WTC11 (cell line): ENCODE data around the gene IL12RB1. TPM values are rescaled to one million over a fixed set of nuclear protein-coding genes. Genes with fewer than 3 reads are reported as not detected.

Experiments
- AFF4 ChIP-seq: sonication (generic); formaldehyde crosslinking; IDR thresholded peaks from 2 replicates; pipeline ENCODE4 v1.8.1; 2023; ENCODE audit warnings: mild to moderate bottlenecking, missing genetic modification reagents, borderline replicate concordance
- ATF2 ChIP-seq: sonication (generic); formaldehyde crosslinking; IDR thresholded peaks from 2 replicates; pipeline ENCODE4 v1.8.1; 2022; ENCODE audit warnings: low read depth, missing genetic modification reagents, borderline replicate concordance
- ATF6 ChIP-seq: sonication (generic); formaldehyde crosslinking; IDR thresholded peaks from 2 replicates; pipeline ENCODE4 v1.8.1; 2023; ENCODE audit warnings: mild to moderate bottlenecking, missing genetic modification reagents
- CREM ChIP-seq: sonication (generic); formaldehyde crosslinking; IDR thresholded peaks from 2 replicates; pipeline ENCODE4 v1.8.1; 2022; ENCODE audit warnings: mild to moderate bottlenecking, missing genetic modification reagents, moderate library complexity
- E2F4 ChIP-seq: sonication (generic); formaldehyde crosslinking; IDR thresholded peaks from 2 replicates; pipeline ENCODE4 v1.8.1; 2022; ENCODE audit warnings: low read depth, mild to moderate bottlenecking, moderate library complexity, missing genetic modification reagents, borderline replicate concordance
- ETV6 ChIP-seq: sonication (generic); formaldehyde crosslinking; IDR thresholded peaks from 2 replicates; pipeline ENCODE4 v1.8.1; 2022; ENCODE audit warnings: mild to moderate bottlenecking, missing genetic modification reagents
- MXD4 ChIP-seq: fragments of 250-450 bp; sonication (Bioruptor Pico); IDR thresholded peaks from 2 replicates; pipeline ENCODE4 v1.8.0; 2021; ENCODE audit warnings: mild to moderate bottlenecking, moderate library complexity, borderline replicate concordance
- NFYB ChIP-seq: sonication (generic); formaldehyde crosslinking; conservative IDR thresholded peaks from 2 replicates; pipeline ENCODE4 v1.8.0; 2022; ENCODE audit warnings: low read depth, missing genetic modification reagents
- NR3C1 ChIP-seq: sonication (generic); formaldehyde crosslinking; conservative IDR thresholded peaks from 2 replicates; pipeline ENCODE4 v1.8.1; 2023; ENCODE audit warnings: low read depth, mild to moderate bottlenecking, missing genetic modification reagents
- PREB ChIP-seq: sonication (generic); formaldehyde crosslinking; IDR thresholded peaks from 2 replicates; pipeline ENCODE4 v1.8.1; 2022; ENCODE audit warnings: mild to moderate bottlenecking, missing genetic modification reagents, moderate library complexity, borderline replicate concordance
- SMAD3 ChIP-seq: sonication (generic); formaldehyde crosslinking; IDR thresholded peaks from 2 replicates; pipeline ENCODE4 v1.8.0; 2022; ENCODE audit warnings: missing genetic modification reagents, mild to moderate bottlenecking, borderline replicate concordance
- TCF7 ChIP-seq: sonication (generic); formaldehyde crosslinking; IDR thresholded peaks from 2 replicates; pipeline ENCODE4 v1.8.0; 2022; ENCODE audit warnings: mild to moderate bottlenecking, low read depth, missing genetic modification reagents, moderate library complexity
- ZNF232 ChIP-seq: sonication (generic); formaldehyde crosslinking; IDR thresholded peaks from 2 replicates; pipeline ENCODE4 v1.8.0; 2022; ENCODE audit warnings: mild to moderate bottlenecking, missing genetic modification reagents
- ZNF281 ChIP-seq: sonication (generic); formaldehyde crosslinking; IDR thresholded peaks from 2 replicates; pipeline ENCODE4 v1.8.0; 2023; ENCODE audit warnings: mild to moderate bottlenecking, missing genetic modification reagents
- ZNF416 ChIP-seq: fragments of 250-450 bp; sonication (Bioruptor Pico); IDR thresholded peaks from 2 replicates; pipeline ENCODE4 v1.9.0; 2021; ENCODE audit warnings: mild to moderate bottlenecking, inconsistent platforms
- ZNF425 ChIP-seq: fragments of 250-450 bp; sonication (Bioruptor Pico); conservative IDR thresholded peaks from 2 replicates; pipeline ENCODE4 v1.9.0; 2021; ENCODE audit warnings: mild to moderate bottlenecking
- ZSCAN18 ChIP-seq: fragments of 250-450 bp; sonication (Bioruptor Pico); IDR thresholded peaks from 2 replicates; pipeline ENCODE4 v2.1.2; 2022; ENCODE audit warnings: mild to moderate bottlenecking, moderate library complexity
- total RNA-seq: library from RNA; stranded (reverse); gene quantifications from 3 replicates; pipeline ENCODE4 v1.2.3, GENCODE V29; 2021

The IL12RB1 gene
- total RNA-seq, 1 experiment from 2014 or later = not detected

GRCh38 chr19:18109733-18110608, 23.2 kb upstream of the IL12RB1 start (continued):
- TF ChIP-seq TCF7 (CRISPR knock-in tag) (no peak), ZSCAN18 (CRISPR knock-in tag) (no peak), E2F4 (CRISPR knock-in tag) (peak; percentile 25; the same call in 1 of the 2 replicates), ETV6 (CRISPR knock-in tag) (peak; percentile 61; the same call in 1 of the 2 replicates), AFF4 (CRISPR knock-in tag) (no peak), ATF2 (CRISPR knock-in tag) (no peak), PREB (no peak), ATF6 (CRISPR knock-in tag) (no peak), NFYB (no peak), MXD4 (CRISPR knock-in tag) (no peak), ZNF416 (CRISPR knock-in tag) (no peak), CREM (CRISPR knock-in tag) (no peak), NR3C1 (CRISPR knock-in tag) (no peak), ZNF232 (CRISPR knock-in tag) (peak; percentile 69; the same call in 1 of the 2 replicates), ZNF425 (CRISPR knock-in tag) (no peak), ZNF281 (CRISPR knock-in tag) (no peak; the same call in 1 of the 2 replicates), SMAD3 (CRISPR knock-in tag) (no peak)
